Ectodermal cell (in vitro differentiated cells): ENCODE results near the gene DBF4.
"Not testable (repeated sequence)": the region's sequence is repeated elsewhere in the genome, so short reads cannot be mapped to it uniquely, and the experiment has no call there.

Experiments
- H3K27ac ChIP-seq: 2 replicates; pipeline ENCODE4 v1.7.0; 2013; ENCODE audit warnings: mild to moderate bottlenecking, low read depth, low read length; ENCODE audit not compliant: insufficient read depth, poor library complexity, severe bottlenecking
- H3K27me3 ChIP-seq: 2 replicates; pipeline ENCODE4 v1.7.0; 2013; ENCODE audit warnings: mild to moderate bottlenecking, low read length; ENCODE audit not compliant: insufficient read depth, control insufficient read depth, poor library complexity, severe bottlenecking
- H3K36me3 ChIP-seq: one replicate; pipeline ENCODE4 v1.7.0; 2013; ENCODE audit warnings: low read length; ENCODE audit not compliant: control insufficient read depth, insufficient read depth
- H3K4me1 ChIP-seq: one replicate; pipeline ENCODE4 v1.7.0; 2013; ENCODE audit warnings: low read length; ENCODE audit not compliant: control insufficient read depth, insufficient read depth
- H3K4me3 ChIP-seq: 2 replicates; pipeline ENCODE4 v1.7.0; 2013; ENCODE audit warnings: low read depth, low read length, control low read depth; ENCODE audit not compliant: insufficient read depth
- H3K9me3 ChIP-seq: 2 replicates; pipeline ENCODE4 v1.7.0; 2013; ENCODE audit warnings: mild to moderate bottlenecking, low read length, moderate library complexity; ENCODE audit not compliant: control insufficient read depth
- WGBS, 2 experiments: methylation state at CpG; one replicate each; pipeline ENCODE4 v1.1.7; 2013; ENCODE audit warnings: missing lambda C conversion rate in 2 of 2; 5-methylcytosine and 5-hydroxymethylcytosine counted together

Gene DBF4

GRCh38 chr7:87920578-87920977 is 44.3 kb downstream of the DBF4 start:
- Histone ChIP-seq H3K4me3 (no peak overlapping the region), H3K4me1 (no peaks in the 10 kb centered on the region), H3K9me3 (no peaks in the 10 kb centered on the region), H3K27ac (no peak overlapping the region), H3K36me3 (no peaks in the 10 kb centered on the region), H3K27me3 (no peaks in the 10 kb centered on the region)
- 81 to 83% methylated on average over 5 of the region's 5 CpGs for WGBS, 2 experiments

DNA sequence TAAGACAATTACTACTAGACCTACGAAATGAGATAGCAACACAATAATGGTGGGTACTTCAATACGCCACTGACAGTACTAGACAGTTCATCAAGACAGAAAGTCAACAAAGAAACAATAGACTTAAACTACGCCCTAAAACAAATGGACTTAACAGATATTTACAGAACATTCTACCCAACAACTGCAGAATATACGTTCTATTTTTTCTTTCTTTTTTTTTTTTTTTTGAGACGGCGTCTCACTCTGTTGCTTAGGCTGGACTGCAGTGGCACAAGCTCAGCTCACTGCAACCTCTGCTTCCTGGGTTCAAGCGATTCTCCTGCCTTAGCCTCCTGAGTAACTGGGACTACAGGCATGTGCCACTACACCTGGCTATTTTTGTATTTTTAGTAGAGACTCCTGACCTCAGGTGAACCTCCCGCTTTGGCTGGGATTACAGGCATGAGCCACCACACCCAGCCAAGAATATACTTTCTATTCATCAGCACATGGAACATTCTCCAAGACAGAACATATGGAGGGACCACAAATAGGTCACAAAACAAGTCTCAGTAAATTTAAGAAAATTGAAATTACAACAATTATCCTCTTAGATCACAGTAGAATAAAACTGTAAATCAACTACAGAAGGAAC is 46.6 kb downstream of the DBF4 start:
- not testable (repeated sequence) for H3K4me3 ChIP-seq, H3K27ac ChIP-seq, H3K27me3 ChIP-seq, H3K9me3 ChIP-seq, H3K4me1 ChIP-seq, H3K36me3 ChIP-seq
- 93 to 94% methylated on average over 8 of the region's 8 CpGs for WGBS, 2 experiments

DNA sequence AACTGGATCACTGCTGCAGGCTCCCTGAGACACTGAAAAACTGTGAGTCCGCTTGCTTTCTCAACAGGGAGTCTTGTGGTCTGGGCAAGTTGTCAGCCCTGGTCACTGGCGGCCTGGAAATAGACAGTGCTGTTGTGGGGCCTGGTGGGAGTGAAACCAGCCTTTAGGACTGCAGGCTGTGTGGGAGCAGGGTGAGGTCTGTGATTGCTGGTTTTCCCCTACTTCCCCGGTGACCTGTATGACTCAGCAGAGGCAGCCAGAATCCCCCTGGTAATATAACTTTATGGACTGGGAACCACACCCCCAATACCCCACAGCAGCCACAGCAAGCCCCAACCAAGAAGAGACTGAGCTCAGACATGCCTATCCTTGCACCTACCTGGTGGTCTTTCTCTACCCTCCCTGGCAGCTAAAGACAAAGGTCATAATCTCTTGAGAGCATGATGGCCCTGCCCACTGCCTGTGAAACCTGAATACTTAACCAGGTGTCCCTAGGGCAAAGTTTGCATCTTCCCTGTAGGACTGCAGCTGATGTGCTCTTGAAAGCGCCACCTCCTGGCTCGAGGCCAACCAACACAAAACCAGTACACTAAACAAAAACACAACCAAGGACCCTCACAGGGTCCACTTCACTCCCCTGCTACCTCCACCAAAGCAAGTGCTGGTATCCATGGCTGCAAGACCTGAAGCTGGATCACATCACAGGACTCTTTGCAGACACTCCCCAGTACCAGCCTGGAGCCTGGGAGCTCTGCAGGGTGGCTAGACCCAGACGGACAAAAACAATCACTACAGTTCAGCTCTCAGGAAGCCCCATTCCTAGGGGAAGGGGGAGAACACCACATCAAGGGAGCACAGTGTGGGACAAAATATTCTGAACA is 50.5 kb downstream of the DBF4 start:
- Histone ChIP-seq H3K27ac (no peak overlapping the region), H3K4me3 (no peak overlapping the region), H3K36me3 (no peaks in the 10 kb centered on the region), H3K27me3 (no peaks in the 10 kb centered on the region), H3K9me3 (no peaks in the 10 kb centered on the region), H3K4me1 (no peaks in the 10 kb centered on the region)
- WGBS, 2 experiments: 48 to 55% methylated on average over 6 of the region's 6 CpGs

GRCh38 chr7:87933605-87933952 is 57.3 kb downstream of the DBF4 start:
- peaks cover 16% of the 10 kb centered on the region for H3K27me3 ChIP-seq
- peak overlapping the region; percentile 68 for H3K4me3 ChIP-seq
- no peaks in the 10 kb centered on the region for H3K9me3 ChIP-seq
- no peaks in the 10 kb centered on the region for H3K36me3 ChIP-seq
- H3K27ac ChIP-seq: no peak overlapping the region
- H3K4me1 ChIP-seq: no peaks in the 10 kb centered on the region
- 10 to 20% methylated on average over 8 to 9 of the region's 9 CpGs for WGBS, 2 experiments

DNA sequence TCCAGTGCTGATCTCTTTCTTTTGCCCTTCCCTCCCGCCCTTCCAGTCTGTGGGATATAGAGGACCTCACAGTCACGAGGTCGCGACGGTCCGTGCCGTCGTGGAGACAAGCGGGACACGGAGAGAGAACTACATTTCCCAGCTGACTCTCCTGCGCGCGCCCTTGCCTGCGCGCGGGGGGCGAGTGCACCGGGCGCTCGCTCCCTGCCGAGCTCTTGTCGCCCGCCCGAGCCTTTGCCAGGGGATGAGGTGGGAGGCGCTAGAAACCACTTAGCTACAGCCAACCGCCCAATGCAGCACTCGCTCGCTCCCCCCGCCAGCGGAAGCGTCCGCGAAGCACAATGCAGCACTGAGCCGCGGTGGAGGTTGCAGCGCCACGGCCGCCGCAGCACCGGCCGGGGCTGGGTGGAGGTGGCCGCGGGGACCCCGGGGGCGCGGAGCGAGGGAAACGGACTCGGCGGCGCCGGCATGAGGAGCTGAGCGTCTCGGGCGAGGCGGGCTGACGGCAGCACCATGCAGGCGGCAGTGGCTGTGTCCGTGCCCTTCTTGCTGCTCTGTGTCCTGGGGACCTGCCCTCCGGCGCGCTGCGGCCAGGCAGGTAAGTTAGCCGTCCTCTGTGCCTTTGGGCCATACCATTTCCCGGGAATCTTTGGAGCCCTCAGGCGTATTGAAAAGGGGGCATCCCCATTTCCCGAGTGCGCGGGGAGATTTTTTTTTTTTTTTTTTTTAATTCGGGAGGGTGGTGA is 57.8 kb downstream of the DBF4 start, which contains the start of gene ADAM22:
Gene ADAM22 (plus strand): TSS at position 299 of the 746 bp plus-strand sequence. CDS start 215 bp downstream, at position 514.
- WGBS, 2 experiments: 0% methylated on average over 70 of the region's 70 CpGs
- Histone ChIP-seq H3K36me3 (no peaks in the 10 kb centered on the region), H3K4me3 (peak within 1 kb of the TSS; percentile 68), H3K27ac (peak within 1 kb of the TSS; percentile 33), H3K27me3 (peaks cover 16% of the 10 kb centered on the region), H3K9me3 (no peaks in the 10 kb centered on the region), H3K4me1 (no peaks in the 10 kb centered on the region)

DNA sequence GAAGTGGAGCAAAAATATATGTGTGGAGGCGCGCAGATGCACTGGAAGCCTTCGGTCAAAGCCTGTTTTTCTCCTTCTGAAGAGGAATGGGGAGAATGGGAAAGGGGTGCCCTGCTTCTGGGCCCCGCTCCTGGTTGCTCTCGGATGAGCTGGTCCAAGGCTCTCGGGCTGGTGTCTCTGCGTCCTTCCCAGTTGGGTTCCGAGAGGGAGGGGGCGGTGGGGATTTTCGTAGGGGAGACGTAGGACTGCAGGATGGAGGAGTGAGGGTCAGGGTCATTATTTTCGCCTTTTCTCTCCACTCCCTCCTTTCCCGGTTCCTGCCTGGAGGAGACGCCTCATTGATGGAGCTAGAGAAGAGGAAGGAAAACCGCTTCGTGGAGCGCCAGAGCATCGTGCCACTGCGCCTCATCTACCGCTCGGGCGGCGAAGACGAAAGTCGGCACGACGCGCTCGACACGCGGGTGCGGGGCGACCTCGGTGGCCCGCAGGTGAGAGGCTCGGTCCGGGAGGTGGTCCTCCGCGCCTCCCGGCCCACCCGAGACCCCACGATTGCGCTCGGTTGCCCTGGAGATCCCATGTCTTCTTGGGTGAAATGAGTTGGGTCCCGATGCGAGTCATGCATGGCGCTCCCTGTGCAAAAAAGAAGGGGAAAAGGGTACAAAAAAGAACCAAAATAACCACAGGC is 58.5 kb downstream of the DBF4 start:
- H3K36me3 ChIP-seq: no peaks in the 10 kb centered on the region
- H3K4me1 ChIP-seq: no peaks in the 10 kb centered on the region
- H3K27ac ChIP-seq: no peak overlapping the region
- WGBS, 2 experiments: 3 to 5% methylated on average over 47 of the region's 47 CpGs
- H3K9me3 ChIP-seq: no peaks in the 10 kb centered on the region
- H3K4me3 ChIP-seq: peak overlapping the region; percentile 68
- H3K27me3 ChIP-seq: peaks cover 16% of the 10 kb centered on the region

DNA sequence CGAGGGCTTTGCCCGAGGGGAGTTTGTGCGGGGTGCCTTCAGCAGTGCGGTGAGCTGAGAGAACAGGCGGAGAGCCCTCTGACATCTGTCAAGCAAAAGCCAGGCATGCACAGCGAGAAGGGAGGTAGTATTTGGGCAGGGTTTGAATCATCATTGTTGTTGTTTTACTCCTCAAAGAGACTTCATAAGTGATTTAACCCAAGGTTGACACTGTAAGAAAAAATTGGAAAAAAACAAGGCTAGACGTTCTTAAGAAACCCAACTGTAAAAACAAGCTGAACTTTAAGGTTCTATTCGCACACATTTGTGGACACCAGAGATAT is 59.1 kb downstream of the DBF4 start:
- Histone ChIP-seq H3K9me3 (no peaks in the 10 kb centered on the region), H3K4me3 (peak overlapping the region; percentile 68), H3K27ac (no peak overlapping the region), H3K36me3 (no peaks in the 10 kb centered on the region), H3K4me1 (no peaks in the 10 kb centered on the region), H3K27me3 (peaks cover 16% of the 10 kb centered on the region)
- WGBS, 2 experiments: 33 to 36% methylated on average over 8 of the region's 8 CpGs

- Histone ChIP-seq H3K27me3 (no peaks in the 10 kb centered on the region), H3K27ac (no peak overlapping the region), H3K9me3 (no peaks in the 10 kb centered on the region), H3K4me3 (no peak overlapping the region), H3K4me1 (no peaks in the 10 kb centered on the region), H3K36me3 (no peaks in the 10 kb centered on the region)
- WGBS, 2 experiments: 91 to 94% methylated on average over 3 to 4 of the region's 4 CpGs
These were observed 64.8 kb downstream of the DBF4 start for GRCh38 chr7:87941138-87941537.

DNA sequence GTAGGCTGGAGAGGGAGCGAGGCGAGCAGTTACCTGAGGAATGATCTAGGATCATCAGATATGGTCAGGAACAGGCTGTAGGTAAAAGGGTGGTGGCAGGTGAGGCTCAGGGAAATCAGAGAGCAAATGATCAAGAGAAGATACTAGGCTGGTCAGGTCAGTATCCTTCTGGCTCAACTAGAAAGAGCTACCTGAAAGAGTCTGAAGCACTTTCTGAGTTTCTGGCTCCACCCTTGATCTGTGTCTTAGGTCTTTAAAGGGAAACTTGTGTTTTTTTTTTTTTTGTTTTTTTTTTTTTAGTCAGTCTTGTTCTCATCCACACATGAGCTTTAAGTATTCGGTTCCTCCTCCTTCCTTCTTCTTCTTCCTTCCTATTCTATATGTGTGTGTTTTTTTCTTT is 68.3 kb downstream of the DBF4 start:
- no peaks in the 10 kb centered on the region for H3K4me1 ChIP-seq
- no peak overlapping the region for H3K27ac ChIP-seq
- H3K36me3 ChIP-seq: no peaks in the 10 kb centered on the region
- no peak overlapping the region for H3K4me3 ChIP-seq
- WGBS, 2 experiments: 89 to 98% methylated on average over 2 of the region's 3 CpGs
- no peaks in the 10 kb centered on the region for H3K27me3 ChIP-seq
- no peaks in the 10 kb centered on the region for H3K9me3 ChIP-seq

GRCh38 chr7:87945926-87946325 is 69.6 kb downstream of the DBF4 start:
- H3K4me3 ChIP-seq: not testable (repeated sequence)

More at GRCh38 chr7:87945926-87946325, 69.6 kb downstream of the DBF4 start:
- H3K36me3 ChIP-seq, H3K9me3 ChIP-seq, H3K4me1 ChIP-seq, H3K27ac ChIP-seq, H3K27me3 ChIP-seq: not testable (repeated sequence)
